Liver (tissue), 9 donors: ENCODE data around the gene CBFB. TPM values are rescaled to one million over a fixed set of nuclear protein-coding genes. Genes with fewer than 3 reads are reported as not detected.

Experiments
- DNase-seq: peaks from one replicate; pipeline ENCODE4 v3.0.0-alpha.2; 2017; ENCODE audit warnings: low spot score
- H3K27ac ChIP-seq, 2 donors: one replicate each; pipeline ENCODE4 v1.7.0; 2013; ENCODE audit warnings: inconsistent platforms in 2 of 2, low read length in 2 of 2, control low read depth in 1 of 2, low read depth in 1 of 2, mild to moderate bottlenecking in 1 of 2
- H3K27me3 ChIP-seq, 4 donors: one replicate each; pipeline versions ENCODE4 v1.6.1 to v1.7.0; 2013; ENCODE audit warnings: low read length in 3 of 4, inconsistent platforms in 1 of 4, mild to moderate bottlenecking in 1 of 4, moderate library complexity in 1 of 4; ENCODE audit not compliant: control insufficient read depth in 4 of 4, insufficient read depth in 4 of 4
- H3K36me3 ChIP-seq, 4 donors: one replicate each; pipeline versions ENCODE4 v1.6.1 to v1.7.0; 2013; ENCODE audit warnings: low read length in 3 of 4, mild to moderate bottlenecking in 3 of 4, low read depth in 1 of 4, moderate library complexity in 1 of 4; ENCODE audit not compliant: control insufficient read depth in 4 of 4, insufficient read depth in 3 of 4
- H3K4me1 ChIP-seq, 4 donors: one replicate each; pipeline versions ENCODE4 v1.6.1 to v1.7.0; 2013; ENCODE audit warnings: low read length in 3 of 4, mild to moderate bottlenecking in 3 of 4, moderate library complexity in 1 of 4; ENCODE audit not compliant: control insufficient read depth in 4 of 4, insufficient read depth in 4 of 4
- H3K4me3 ChIP-seq, 3 donors: one replicate each; pipeline versions ENCODE4 v1.6.1 to v1.7.0; 2013; ENCODE audit warnings: low read length in 3 of 3, control low read depth in 1 of 3, low read depth in 1 of 3, mild to moderate bottlenecking in 1 of 3
- H3K9ac ChIP-seq, 2 donors: one replicate each; pipeline ENCODE4 v1.7.0; 2013; ENCODE audit warnings: low read length in 2 of 2, mild to moderate bottlenecking in 2 of 2, moderate library complexity in 2 of 2, control low read depth in 1 of 2, low read depth in 1 of 2
- H3K9me3 ChIP-seq, 4 donors: one replicate each; pipeline versions ENCODE4 v1.6.1 to v1.7.0; 2013; ENCODE audit warnings: low read length in 3 of 4; ENCODE audit not compliant: control insufficient read depth in 4 of 4
- ATF3 ChIP-seq: IDR thresholded peaks from 2 replicates; pipeline ENCODE4 v1.6.1; 2016; ENCODE audit warnings: antibody characterized with exemption
- CTCF ChIP-seq: fragments of 150-350 bp; IDR thresholded peaks from 2 replicates; pipeline ENCODE4 v1.5.1; 2017; ENCODE audit warnings: improper control_type of control experiment, low read depth, low read length; ENCODE audit not compliant: missing input control
- EGR1 ChIP-seq, 2 donors: IDR thresholded peaks; 2 replicates each; pipeline ENCODE4 v1.6.1; 2016 to 2018; ENCODE audit warnings: antibody characterized with exemption in 2 of 2, low read depth in 2 of 2
- FOXA2 ChIP-seq: IDR thresholded peaks from 2 replicates; pipeline ENCODE4 v1.6.1; 2016; ENCODE audit warnings: antibody characterized with exemption
- HNF4A ChIP-seq, 2 donors: conservative IDR thresholded peaks; 2 replicates each; pipeline ENCODE4 v1.6.1; 2016; ENCODE audit warnings: antibody characterized with exemption in 2 of 2, mild to moderate bottlenecking in 2 of 2
- HNF4G ChIP-seq: IDR thresholded peaks from 2 replicates; pipeline ENCODE4 v1.6.1; 2016; ENCODE audit warnings: antibody characterized with exemption
- JUND ChIP-seq, 2 donors: IDR thresholded peaks; 2 replicates each; pipeline ENCODE4 v1.6.1; 2016; ENCODE audit warnings: antibody characterized with exemption in 2 of 2
- MAX ChIP-seq: IDR thresholded peaks from 2 replicates; pipeline ENCODE4 v1.6.1; 2016; ENCODE audit warnings: antibody characterized with exemption
- RAD21 ChIP-seq, 2 donors: IDR thresholded peaks; 2 replicates each; pipeline ENCODE4 v1.6.1; 2016; ENCODE audit warnings: antibody characterized with exemption in 2 of 2, mild to moderate bottlenecking in 2 of 2
- REST ChIP-seq: IDR thresholded peaks from 2 replicates; pipeline ENCODE4 v1.6.1; 2016; ENCODE audit warnings: antibody characterized with exemption, mild to moderate bottlenecking
- RXRA ChIP-seq, 2 donors: IDR thresholded peaks; 2 replicates each; pipeline ENCODE4 v1.6.1; 2017 to 2018; ENCODE audit warnings: antibody characterized with exemption in 2 of 2, mild to moderate bottlenecking in 1 of 2
- SP1 ChIP-seq: IDR thresholded peaks from 2 replicates; pipeline ENCODE4 v1.6.1; 2018; ENCODE audit warnings: antibody characterized with exemption, mild to moderate bottlenecking
- YY1 ChIP-seq: IDR thresholded peaks from 2 replicates; pipeline ENCODE4 v1.6.1; 2016; ENCODE audit warnings: antibody characterized with exemption, mild to moderate bottlenecking
- ZBTB33 ChIP-seq: IDR thresholded peaks from 2 replicates; pipeline ENCODE4 v1.6.1; 2016; ENCODE audit warnings: antibody characterized with exemption
- WGBS: extraction: QIAGEN DNeasy Blood & Tissue Kit; methylation state at CpG from one replicate; pipeline ENCODE4 v1.1.7; 2013; 5-methylcytosine and 5-hydroxymethylcytosine counted together
- polyA plus RNA-seq, 2 donors: library from polyadenylated mRNA; stranded (reverse) in 1 of 2; unstranded in 1 of 2; fragments of 200-250 nt in 1 of 2; fragments of >200 nt in 1 of 2; fragmentation: Nextera tagmentation in 1 of 2; extraction: Ambion mirVana in 1 of 2; gene quantifications; one replicate each; pipeline versions ENCODE4 v1.2.1 to v1.2.3, GENCODE V29; 2013 to 2015
- total RNA-seq, 2 donors: library from RNA; depleted of rRNA; stranded (reverse); fragments of >200 nt; gene quantifications; one replicate each; pipeline ENCODE4 v1.2.3, GENCODE V29; 2014
- donor health status: healthy.
- donor health status: healthy.
- donor health status: healthy.
- donor health status: healthy.
- donor health status: healthy.

Gene CBFB
- total and polyA plus RNA-seq, 4 donors: 6.8 to 19.3 (median 11.2) TPM

GRCh38 chr16:67148221-67148620, 119.3 kb downstream of the CBFB start:
- H3K36me3 ChIP-seq: peaks cover 24 to 52% (median 45%) of the 10 kb centered on the region in 4 donors
- TF ChIP-seq ATF3 (no peak), CTCF (no peak), YY1 (no peak), MAX (no peak), FOXA2 (no peak), REST (no peak), HNF4G (no peak), ZBTB33 (no peak), HNF4A (conservative IDR thresholded peaks at IDR 0.05) (no peak), RAD21 (IDR thresholded peaks at IDR 0.05) (no peak), RXRA (IDR thresholded peaks at IDR 0.05) (no peak)
- H3K27me3 ChIP-seq: no peaks in the 10 kb centered on the region
- no peak overlapping the region for H3K9ac ChIP-seq
- H3K27ac ChIP-seq: no peak overlapping the region
- no peaks in the 10 kb centered on the region for H3K9me3 ChIP-seq
- DNase-seq: no peak
- peaks cover 3 to 13% (median 8%) of the 10 kb centered on the region in 4 donors for H3K4me1 ChIP-seq
- no peak overlapping the region for H3K4me3 ChIP-seq
- WGBS: 98% methylated on average over 2 of the region's 2 CpGs

- no peak overlapping the region for H3K4me3 ChIP-seq
- no peaks in the 10 kb centered on the region for H3K9me3 ChIP-seq
- H3K4me1 ChIP-seq: peaks cover 3 to 13% (median 8%) of the 10 kb centered on the region in 4 donors
- H3K27me3 ChIP-seq: no peaks in the 10 kb centered on the region
- H3K36me3 ChIP-seq: peaks cover 22 to 48% (median 42%) of the 10 kb centered on the region in 4 donors
- no peak overlapping the region for H3K9ac ChIP-seq
- no peak overlapping the region for H3K27ac ChIP-seq
- no peak for DNase-seq
- 92% methylated on average over 11 of the region's 11 CpGs for WGBS
- TF ChIP-seq EGR1 (IDR thresholded peaks at IDR 0.05; ENCODE audit: low read depth in 2 of 2) (no peak), REST (no peak), FOXA2 (no peak), SP1 (no peak), ZBTB33 (no peak), YY1 (no peak), HNF4G (no peak), CTCF (no peak), RXRA (IDR thresholded peaks at IDR 0.05) (no peak), JUND (IDR thresholded peaks at IDR 0.05) (no peak)
These were observed 119.8 kb downstream of the CBFB start for GRCh38 chr16:67148656-67149275.
